Panc1 (cell line): Measurements from ENCODE around the gene NOTCH2.
"Not testable (repeated sequence)": the region's sequence is repeated elsewhere in the genome, so short reads cannot be mapped to it uniquely, and the experiment has no call there.

Experiments
- POLR2AphosphoS5 ChIP-seq: IDR thresholded peaks from 2 replicates; pipeline ENCODE4 v1.6.1; 2012; ENCODE audit warnings: mild to moderate bottlenecking, low read depth, low read length, moderate library complexity
- SIN3A ChIP-seq: IDR thresholded peaks from 2 replicates; pipeline ENCODE4 v1.6.1; 2012; ENCODE audit warnings: low read depth, mild to moderate bottlenecking, low read length, moderate library complexity, borderline replicate concordance; ENCODE audit not compliant: insufficient read depth
- TCF7L2 ChIP-seq: IDR thresholded peaks from 2 replicates; pipeline ENCODE4 v1.6.1; 2011; ENCODE audit warnings: mild to moderate bottlenecking, low read depth, low read length, inconsistent platforms
- TF ChIP-seq, protein P1 (sequence below): fragments of 450-650 bp; IDR thresholded peaks from 2 replicates; pipeline ENCODE4 v1.5.1; 2017; ENCODE audit warnings: mild to moderate bottlenecking
- TF ChIP-seq, protein P2 (sequence below), 2 experiments: IDR thresholded peaks; 2 replicates each; pipeline ENCODE4 v1.6.1; 2011 to 2012; ENCODE audit warnings: low read depth in 2 of 2, control low read depth in 1 of 2, low read length in 1 of 2, mild to moderate bottlenecking in 1 of 2, moderate library complexity in 1 of 2; ENCODE audit not compliant: insufficient read depth in 1 of 2

DNA sequence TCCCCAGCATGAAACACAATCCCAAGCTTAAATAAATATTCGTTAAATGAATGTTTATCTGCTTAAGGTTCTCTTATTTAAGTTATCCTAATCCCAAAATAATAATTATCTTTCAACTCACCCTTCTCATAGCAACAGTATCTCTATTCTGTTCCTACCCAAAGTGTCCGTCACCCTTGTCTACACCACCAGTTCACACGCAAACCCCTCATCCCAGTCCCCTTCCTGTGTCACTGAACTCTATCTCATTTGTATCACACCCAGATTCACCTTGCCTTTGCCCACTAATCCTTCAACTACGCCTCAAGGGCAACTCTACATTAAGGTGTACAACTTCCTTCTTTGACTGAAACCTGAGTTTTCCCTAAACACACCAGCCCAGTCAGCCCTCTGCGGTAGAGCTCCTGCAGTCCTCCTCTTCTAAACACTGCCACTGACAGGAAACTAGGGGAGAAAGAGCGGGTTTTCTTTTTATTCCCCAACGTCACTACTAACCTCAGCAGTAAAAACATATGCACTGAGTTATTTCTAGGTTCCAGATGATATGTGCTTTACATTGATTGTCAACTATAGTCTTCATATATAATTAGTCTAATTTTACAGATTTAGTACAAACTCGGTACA lies 92.2 kb downstream of the NOTCH2 start:
- TF ChIP-seq, protein P1, sequence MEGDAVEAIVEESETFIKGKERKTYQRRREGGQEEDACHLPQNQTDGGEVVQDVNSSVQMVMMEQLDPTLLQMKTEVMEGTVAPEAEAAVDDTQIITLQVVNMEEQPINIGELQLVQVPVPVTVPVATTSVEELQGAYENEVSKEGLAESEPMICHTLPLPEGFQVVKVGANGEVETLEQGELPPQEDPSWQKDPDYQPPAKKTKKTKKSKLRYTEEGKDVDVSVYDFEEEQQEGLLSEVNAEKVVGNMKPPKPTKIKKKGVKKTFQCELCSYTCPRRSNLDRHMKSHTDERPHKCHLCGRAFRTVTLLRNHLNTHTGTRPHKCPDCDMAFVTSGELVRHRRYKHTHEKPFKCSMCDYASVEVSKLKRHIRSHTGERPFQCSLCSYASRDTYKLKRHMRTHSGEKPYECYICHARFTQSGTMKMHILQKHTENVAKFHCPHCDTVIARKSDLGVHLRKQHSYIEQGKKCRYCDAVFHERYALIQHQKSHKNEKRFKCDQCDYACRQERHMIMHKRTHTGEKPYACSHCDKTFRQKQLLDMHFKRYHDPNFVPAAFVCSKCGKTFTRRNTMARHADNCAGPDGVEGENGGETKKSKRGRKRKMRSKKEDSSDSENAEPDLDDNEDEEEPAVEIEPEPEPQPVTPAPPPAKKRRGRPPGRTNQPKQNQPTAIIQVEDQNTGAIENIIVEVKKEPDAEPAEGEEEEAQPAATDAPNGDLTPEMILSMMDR = not testable (repeated sequence)
- TF ChIP-seq POLR2AphosphoS5, TCF7L2, SIN3A: not testable (repeated sequence)
- TF ChIP-seq, protein P2, sequence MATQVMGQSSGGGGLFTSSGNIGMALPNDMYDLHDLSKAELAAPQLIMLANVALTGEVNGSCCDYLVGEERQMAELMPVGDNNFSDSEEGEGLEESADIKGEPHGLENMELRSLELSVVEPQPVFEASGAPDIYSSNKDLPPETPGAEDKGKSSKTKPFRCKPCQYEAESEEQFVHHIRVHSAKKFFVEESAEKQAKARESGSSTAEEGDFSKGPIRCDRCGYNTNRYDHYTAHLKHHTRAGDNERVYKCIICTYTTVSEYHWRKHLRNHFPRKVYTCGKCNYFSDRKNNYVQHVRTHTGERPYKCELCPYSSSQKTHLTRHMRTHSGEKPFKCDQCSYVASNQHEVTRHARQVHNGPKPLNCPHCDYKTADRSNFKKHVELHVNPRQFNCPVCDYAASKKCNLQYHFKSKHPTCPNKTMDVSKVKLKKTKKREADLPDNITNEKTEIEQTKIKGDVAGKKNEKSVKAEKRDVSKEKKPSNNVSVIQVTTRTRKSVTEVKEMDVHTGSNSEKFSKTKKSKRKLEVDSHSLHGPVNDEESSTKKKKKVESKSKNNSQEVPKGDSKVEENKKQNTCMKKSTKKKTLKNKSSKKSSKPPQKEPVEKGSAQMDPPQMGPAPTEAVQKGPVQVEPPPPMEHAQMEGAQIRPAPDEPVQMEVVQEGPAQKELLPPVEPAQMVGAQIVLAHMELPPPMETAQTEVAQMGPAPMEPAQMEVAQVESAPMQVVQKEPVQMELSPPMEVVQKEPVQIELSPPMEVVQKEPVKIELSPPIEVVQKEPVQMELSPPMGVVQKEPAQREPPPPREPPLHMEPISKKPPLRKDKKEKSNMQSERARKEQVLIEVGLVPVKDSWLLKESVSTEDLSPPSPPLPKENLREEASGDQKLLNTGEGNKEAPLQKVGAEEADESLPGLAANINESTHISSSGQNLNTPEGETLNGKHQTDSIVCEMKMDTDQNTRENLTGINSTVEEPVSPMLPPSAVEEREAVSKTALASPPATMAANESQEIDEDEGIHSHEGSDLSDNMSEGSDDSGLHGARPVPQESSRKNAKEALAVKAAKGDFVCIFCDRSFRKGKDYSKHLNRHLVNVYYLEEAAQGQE (IDR thresholded peaks at IDR 0.05; ENCODE audit: insufficient read depth in 1 of 2, low read depth in 2 of 2, low read length in 1 of 2) = not testable (repeated sequence)
